Hematopoietic multipotent progenitor cell (in vitro differentiated cells): Measurements from ENCODE around the gene TTC23. TPM values are rescaled to one million over a fixed set of nuclear protein-coding genes. Genes with fewer than 3 reads are reported as not detected.
A peak's percentile ranks its signal among the peaks of the same experiment; 100 is the strongest.
"Not testable (repeated sequence)": the region's sequence is repeated elsewhere in the genome, so short reads cannot be mapped to it uniquely, and the experiment has no call there.

Source experiments
- DNase-seq, 3 donors: peaks; one replicate each; pipeline ENCODE4 v3.0.0-alpha.2; 2011 to 2015; ENCODE audit warnings: low read depth in 2 of 3, low spot score in 2 of 3
- total RNA-seq: library from RNA; depleted of rRNA; stranded (reverse); fragments of >200 nt; gene quantifications from one replicate; pipeline ENCODE4 v1.2.3, GENCODE V29; 2012

Gene TTC23
- total RNA-seq, 1 donor = 4.6 TPM

DNA sequence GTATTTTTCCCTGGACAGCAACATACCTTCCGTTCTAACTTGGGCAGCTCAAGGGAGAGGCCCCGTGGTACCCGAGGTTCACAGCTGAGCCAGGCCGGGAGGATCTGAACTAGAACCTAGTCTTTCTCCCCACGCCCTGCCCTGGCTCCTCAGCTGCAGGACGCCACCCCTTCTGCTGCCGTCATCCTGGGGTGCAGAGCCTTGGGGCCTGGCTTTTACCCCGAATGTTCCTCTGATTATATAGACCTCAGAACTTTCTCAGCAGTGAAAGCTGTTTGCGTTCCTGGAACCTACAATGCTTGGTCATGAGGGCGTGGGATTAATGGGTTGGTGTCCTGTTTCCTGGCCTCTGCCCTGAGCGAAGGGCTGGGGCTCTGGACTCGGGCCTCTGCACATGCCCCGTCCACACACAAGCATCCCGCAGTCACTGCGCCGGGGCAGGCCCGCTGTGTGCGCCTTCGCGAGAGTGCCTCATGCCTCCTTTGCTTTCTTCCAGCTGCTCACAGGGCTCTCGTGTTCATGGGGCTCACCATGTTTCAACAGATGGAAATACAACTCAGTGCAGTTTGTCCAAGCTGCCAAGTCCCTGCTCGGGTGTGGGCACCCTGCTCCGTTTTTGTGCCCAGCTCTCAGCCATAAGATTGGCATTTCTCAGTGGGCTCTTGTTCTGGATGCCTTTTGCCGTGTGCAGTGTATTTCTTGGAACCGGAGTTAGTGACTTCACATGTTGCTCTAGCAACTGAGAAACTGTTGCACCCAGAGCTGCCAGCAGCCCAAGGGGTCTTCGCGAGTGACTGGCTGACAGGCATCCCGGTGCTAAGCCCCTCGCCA, 124.1 kb downstream of the TTC23 start:
- DNase-seq = no peak

DNA sequence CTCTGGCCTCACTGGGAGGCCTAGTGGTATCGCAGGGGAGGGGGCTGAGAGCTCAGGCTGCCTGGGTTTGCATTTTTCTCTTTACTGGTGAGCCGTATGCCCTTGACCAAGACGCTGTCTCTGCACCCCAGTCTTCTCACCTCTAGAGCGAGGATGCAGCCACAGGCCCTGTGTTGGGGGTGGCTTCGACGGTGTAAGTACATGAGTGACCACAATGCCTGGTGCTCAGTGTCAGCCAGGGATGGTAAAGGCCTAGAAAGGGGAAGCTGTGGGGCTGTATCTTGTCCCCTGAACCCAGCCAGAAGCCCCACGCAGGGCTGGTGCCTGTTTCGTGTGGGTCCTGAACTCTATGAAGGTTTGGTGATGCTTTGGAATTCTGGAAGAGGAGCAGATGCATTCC, 124.7 kb downstream of the TTC23 start:
- no peak for DNase-seq

DNA sequence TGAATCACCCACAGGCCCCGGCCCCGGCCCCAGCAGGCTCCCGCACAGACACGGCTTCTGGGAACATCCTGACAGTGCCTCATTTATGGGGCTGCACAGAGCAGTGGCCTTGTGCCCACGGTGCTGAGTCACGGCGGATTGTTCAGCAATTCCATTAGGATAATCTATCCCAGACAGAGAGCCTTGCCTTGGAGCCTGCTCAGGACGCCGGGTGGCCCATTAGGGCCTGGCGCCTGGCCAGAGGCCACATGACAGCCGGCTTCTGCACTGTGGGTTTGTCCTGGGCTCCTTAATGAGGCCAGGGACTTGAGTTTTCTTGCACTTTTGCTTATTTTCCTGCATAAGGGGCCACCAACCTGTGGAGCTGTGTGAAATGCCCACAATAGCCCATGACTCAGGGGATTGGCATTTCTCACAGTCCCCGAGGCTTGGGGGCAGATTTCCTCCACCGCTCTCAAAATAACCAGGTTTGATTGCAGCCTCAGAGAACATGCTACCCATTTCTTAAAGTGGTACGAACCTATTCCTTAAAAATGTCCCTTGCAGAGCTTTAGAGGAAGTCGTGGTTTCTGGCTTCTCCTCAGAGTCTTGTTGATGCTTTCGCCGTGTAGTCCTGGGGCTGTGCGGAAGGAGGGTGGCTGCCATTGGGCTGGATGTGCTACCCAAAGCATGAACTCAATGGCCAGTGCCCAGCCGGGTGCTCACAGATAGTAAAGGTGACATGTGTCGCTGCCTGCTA, 125.5 kb downstream of the TTC23 start:
- peak in 1 of 3 donors; percentile 42 for DNase-seq

DNA sequence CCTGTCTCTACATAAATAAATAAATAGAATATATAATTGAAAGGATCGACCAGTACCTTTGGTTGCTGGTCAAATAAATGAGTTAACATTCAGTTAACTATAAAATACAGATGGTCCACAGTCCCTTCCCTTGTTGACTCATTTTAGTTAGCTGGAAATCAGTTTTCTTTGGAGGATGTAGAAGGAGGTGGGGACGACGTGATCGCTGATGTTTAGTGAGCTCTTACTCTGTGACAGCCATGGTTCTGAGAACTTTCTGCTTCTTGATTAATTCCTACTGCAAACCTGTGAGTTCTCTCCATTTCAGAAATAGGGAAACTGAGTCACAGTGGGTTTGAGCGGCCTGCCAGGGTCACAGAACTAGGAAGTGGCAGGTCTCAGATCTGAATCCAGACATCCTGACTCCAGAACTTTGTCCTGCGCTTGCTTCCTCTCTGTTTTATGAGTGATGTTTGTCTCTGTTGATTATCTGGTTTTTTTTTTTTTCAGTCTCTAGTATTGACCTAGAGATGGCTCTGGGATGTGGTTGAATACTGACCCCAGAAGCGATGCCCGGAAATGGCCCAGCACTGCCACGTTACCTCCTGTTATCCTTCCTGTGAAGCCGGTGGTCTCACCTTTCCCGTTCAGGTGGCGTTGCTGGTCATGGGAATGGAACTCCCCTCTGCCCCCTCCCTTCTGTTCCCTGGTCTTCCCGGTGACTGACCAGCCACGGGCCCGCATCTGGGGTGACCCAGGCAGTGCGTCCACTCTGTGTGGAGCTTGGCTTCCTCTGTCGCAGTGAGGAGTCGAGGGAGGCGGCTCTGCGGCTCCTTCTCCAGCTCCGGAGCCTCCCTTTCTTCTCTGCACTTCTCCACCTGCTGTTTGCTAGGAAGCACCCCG, 126.3 kb downstream of the TTC23 start:
- DNase-seq = no peak

DNA sequence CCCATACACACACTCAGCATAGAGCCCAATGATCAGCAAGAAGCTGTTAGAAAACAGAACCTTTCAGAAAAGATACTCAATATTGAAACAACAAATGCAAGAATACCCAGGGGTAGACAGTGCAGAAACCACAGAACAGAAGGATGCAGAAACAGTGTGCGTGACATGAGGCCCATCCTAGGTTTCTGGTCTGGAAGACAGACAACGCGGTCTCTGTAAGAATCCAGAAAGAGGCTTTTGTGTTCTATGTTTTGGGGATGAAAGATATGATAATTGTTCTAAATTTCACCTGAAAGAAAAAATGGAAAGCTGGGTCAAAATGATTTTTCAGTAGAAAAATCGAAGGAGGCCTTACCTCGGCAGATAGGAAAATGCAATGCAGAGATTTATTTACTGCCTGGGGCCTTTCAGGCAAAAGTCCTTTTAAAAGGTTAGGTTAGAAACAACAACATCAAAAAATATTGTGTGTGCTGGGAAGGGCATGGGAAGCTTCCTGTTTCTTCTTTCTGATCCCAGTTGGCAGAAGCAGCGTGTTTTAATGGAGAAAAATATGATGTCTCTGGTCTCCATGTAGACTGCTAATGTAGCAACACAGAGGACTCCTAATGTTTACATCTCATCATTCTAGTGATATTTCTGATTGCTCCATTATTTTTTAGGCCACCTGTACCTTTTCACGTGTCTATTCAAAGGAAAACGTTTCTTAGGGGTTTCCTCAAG, 127.5 kb downstream of the TTC23 start:
- DNase-seq = no peak

DNA sequence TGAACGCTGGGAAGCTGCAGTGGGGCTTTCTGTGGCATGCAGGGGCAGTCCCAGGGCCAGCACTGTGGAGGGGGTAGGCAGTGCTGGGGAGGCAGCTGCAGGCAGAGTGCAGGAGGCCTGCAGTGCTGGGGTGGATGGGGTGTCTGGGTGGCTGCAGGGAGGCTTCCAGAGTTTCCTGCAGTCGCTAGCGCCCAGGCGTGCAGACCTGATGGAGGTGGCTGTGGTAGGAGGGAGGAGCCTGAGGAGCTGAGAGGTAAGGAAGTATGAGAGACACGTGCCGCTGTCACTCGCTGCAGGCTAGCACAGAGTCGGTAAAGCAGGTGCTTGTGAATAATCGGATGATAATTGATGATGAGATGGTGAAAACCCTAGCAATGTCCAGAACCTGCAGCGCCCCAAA, 128.2 kb downstream of the TTC23 start:
- no peak for DNase-seq

DNA sequence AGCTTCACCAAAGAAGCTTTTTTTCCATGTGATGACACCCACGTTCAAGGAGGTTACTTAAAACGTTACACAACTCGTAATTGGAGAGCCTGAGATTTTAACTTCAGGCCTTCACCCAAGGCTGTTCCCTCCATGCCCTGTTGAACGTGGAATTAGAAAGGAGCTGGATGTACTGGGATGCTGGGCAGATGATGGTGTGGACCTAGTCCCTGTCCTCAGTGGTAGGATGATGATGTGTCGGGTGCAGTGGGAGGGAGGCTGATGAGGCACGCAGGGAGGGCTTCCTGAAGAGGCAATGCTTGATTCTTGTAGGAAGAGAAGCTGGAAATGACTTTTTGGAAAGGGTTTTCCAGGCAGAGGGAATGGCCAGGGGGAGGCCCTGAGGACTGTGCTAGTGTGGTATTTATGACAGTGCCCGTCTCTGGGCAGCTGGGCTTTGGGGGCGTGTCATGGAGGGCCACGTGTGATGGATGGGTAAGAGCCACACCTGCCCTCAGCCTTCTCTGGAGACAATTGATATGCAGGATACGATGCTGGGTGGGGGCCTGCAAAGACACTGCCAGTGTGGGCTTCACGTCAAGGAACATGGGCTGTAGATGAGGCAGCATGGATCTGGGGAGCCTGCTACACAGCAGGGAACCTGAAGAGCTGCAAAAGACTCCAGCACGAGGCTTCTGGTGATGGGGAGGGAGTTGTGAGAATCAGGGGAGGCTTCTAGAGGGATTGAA, 129.2 kb downstream of the TTC23 start:
- no peak for DNase-seq

DNA sequence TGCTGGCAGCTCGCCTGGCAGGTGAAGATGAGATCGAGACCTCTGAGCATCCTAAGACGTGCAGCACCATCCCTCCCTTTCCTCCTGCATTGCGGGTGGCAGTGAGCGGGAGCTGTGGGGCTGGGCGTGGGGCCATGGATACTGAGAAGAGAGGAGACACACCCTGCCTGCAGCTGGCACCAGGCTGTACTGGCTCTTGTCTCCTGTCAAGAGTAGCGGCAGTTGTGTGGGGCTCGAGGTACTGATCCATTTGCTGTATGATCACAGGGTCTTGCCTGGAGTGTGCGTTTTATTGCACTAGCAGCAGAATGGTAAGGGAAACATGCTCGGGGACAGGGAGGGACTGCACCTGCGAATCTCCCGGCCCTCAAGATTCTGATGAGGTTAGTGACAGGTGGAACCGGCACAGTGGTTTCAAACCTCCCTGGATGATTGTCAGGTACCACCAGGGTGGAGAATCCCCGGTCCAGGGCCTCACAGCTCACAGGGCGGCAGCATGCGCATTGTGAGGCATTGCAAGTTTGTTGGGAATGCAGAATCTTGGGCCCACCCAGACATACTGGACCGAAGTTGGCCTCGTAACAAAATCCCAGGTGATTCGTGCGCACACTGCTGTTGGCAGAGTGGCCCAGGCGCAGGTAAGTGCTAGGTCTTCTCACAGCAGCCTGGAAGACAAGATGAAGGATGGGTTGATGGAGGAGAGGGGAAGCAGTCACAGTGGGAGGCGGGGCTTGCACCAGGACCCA, 130.4 kb downstream of the TTC23 start:
- DNase-seq = no peak

DNA sequence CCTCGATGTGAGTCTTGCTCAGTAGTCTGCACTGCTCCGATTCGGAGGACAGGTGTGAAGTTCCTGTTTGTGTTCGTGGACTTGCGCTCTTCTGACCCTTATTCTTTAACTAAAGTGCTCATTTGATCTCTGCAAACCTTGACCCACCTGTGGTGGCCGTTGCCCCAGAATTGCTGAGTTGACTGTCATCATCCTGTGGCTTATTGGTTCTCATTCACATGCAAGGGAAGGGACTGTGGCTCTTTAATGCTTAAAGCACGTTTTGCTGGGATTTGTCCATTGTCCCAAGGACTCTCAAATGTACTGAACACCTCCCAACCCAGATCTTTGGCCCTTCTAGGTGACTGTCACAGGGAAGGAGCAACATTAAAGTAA, 131.1 kb downstream of the TTC23 start:
- DNase-seq = no peak

DNA sequence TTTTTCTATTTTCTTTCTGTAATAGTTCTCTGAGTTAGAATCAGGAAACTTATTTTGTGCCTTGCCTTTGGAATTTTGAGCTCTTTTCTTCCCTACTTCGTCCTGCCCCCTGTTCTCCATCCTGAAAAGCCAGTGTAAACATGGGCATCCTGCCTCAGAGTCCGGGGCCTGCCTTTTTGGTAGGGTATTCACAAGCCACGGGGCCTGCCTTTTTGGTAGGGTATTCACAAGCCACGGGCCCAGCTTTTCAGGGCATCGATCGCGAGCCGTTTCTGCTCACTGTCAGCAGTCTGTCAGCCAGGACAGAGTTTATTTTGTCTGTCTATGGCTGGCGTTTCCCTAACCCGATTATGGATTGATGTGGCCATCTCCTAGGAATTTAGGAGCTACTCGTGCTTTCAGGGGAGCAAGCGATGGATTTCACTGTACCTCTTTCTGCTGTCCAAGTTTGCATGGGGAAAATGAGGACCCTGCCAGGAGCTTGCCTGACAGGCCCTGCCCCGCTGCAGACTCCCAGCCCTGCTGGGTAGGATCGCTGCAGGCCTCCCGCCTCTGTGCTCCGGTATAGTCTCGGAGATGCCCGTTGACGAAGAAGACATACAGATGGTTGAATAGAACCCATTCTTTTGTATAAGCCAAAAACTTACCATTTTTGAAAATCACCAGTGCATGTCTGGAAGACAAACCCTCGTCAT, 131.7 kb downstream of the TTC23 start:
- DNase-seq = no peak

DNA sequence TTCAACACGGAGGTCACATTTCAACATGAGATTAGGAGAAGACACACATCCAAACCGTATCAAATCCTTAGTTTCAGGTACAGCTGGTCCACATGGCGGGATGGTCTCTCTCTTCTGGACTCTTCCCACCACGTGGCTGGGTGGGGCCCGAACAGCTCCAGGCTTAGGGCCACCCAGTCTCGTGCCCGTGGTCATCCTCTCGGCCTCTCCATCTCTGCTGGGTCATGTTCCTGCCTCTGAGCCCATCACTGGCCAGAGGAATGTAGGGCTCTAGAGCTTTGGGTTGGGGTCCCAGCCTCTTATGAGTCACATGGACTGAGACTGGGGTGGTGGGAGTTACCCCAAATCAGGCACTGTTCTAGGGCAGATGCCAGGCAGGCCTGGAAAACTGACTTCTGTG, 132.3 kb downstream of the TTC23 start:
- no peak for DNase-seq

DNA sequence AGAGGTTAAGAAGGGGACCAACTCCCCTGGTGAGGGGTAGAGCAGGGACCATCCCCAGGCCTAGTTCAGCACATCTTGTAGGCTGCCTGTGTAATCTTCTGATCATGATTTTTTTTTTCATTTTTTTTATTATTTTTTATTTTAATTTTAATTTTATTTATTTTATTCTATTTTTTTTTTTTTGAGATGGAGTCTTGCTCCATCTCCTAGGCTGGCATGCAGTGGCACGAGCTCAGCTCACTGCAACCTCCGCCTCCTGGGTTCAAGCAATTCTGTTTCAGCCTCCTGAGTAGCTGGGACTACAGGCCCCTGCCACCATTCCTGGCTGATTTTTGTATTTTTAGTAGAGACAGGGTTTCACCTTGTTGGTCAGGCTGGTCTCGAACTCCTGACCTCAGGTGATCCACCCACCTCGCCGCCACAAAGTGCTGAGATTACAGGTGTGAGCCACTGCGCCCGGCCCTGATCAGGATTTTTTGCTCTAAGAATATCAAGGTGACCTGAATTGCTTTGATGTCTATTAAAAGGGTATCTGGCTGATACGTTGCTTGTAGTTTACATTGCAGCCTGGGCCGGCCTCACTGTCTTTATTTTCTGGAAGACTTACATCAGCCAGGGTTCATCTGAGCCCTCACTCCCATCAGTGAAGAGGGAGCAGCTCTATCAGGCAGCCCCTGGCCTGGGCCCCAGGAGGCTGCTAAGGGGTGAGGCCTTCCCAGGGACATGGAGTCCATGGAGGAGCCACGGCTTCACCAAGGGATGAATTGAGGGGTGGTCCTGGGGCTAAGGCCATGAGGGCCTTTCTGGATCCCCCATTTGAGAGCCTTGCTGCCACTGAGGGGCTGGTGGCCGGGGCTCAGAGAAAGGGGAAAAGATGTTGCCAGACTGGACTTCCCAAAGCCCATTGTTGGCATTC, 133.8 kb downstream of the TTC23 start:
- DNase-seq = no peak

DNA sequence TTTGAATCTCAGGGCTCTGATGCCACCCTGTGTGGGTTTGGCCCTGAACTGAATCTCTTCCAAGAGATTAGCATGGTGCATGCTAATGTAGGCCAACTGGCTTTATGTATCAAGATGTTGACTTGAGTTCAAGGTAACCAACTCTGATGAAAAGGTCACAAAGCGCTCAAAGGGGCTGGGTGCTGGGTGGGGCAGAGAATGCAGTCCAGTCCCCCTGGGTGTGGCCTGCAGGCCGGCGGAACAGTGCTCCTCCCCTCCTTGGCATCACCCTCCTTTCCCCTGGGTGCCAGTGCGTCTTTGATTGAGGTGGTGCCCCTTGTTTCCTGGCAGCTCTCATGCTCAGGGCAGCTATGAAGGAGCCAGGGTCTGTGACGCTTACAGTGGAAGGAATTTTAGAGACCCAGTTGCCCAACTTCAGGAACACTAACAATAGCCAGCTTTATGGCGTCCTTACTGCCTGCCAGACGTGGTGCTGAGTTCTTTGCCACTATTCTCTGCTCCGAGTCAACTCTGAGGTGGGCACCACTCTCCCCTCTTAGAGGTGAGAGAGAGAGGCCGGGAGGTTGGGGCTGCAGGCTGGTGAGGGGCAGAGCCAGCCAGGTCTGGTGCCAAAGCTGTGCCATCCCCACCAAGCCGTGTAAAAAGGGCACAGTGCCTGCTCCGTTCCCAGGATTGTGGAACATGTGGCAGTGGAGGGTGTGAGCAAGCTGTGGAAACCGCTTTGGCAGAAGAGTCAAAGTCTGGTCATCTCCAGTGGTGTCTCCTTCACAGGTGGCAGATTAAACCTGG, 134.7 kb downstream of the TTC23 start:
- DNase-seq = no peak

DNA sequence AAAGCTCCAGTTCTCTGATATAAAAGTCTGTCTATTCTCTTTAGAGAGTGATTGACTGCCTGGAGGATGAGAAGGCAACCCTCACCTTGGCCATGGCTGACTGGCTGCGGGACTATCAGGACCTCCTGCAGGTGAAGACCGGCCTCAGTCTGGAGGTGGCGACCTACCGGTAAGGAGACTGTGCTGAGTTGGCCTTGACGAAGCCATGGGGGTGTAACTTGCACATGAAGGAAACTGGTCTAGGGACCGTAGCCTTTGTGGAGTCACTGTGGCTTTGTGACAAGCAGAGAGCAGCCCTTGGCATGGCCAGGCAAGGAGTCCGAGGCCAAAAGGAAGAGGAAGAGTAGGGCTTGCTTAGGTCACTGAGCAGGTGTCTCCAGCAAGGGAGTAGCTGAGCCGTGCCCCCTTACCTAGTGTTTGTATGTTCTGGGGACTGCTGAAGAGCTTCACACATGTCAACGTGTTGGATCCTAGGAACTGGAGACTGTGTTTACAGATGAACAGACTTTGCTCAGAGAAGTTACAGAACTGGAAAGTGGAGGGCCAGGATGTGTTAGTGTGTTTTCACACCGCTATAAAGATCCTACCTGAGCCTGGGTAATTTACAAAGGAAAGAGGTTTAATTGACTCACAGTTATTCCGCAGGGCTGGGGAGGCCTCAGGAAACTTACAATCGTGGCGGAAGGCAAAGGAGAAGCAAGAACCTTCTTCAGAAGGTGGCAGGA, 135.7 kb downstream of the TTC23 start:
- DNase-seq = no peak

DNA sequence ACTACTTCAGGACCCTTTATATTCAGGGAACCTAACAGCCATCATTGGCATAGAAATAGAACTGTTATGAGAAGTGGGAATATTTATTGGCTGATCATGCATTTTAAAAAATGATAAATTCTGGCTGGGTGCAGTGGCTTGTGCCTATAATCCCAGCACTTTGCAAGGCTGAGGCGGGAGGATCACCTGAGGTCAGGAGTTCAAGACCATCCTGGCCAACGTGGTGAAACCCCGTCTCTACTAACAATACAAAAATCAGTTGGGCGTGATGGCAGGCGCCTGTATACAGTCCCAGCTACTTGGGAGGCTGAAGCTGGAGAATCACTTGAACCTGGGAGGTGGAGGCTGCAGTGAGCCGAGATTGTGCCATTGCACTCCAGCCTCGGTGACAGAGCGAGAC, 137.7 kb downstream of the TTC23 start:
- not testable (repeated sequence) for DNase-seq
